GM10266 (cell line): ENCODE measurements around the gene DYNC2H1.

ENCODE experiments used
- DNase-seq: peaks from one replicate; pipeline ENCODE4 v3.0.0; 2012; ENCODE audit errors: extremely low spot score
- TF ChIP-seq, protein P1 (sequence below): IDR thresholded peaks from 2 replicates; pipeline ENCODE4 v1.5.1; 2012; ENCODE audit warnings: mild to moderate bottlenecking, low read depth; ENCODE audit not compliant: control insufficient read depth, insufficient read depth; ENCODE audit errors: missing control alignments

DYNC2H1 gene

DNA sequence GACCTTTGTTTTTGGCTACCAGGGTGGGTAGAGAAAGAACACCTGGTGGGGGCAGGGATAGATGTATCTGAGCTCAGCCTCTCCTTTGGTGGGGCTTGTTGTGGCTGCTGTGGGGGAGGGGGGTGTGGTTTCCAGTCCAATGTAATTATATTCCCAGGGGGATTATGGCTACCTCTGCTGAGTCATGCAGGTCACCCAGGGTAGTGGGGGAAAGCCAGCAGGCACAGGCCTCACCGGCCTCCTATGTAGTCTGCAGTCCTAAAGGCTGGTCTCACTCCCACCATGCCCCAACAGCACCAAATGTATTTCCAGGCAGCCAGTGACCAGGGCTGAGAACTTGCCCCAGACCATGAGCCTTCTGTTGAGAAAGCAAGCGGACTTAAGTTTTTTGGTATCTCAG is 119.6 kb downstream of the DYNC2H1 start:
- TF ChIP-seq, protein P1, sequence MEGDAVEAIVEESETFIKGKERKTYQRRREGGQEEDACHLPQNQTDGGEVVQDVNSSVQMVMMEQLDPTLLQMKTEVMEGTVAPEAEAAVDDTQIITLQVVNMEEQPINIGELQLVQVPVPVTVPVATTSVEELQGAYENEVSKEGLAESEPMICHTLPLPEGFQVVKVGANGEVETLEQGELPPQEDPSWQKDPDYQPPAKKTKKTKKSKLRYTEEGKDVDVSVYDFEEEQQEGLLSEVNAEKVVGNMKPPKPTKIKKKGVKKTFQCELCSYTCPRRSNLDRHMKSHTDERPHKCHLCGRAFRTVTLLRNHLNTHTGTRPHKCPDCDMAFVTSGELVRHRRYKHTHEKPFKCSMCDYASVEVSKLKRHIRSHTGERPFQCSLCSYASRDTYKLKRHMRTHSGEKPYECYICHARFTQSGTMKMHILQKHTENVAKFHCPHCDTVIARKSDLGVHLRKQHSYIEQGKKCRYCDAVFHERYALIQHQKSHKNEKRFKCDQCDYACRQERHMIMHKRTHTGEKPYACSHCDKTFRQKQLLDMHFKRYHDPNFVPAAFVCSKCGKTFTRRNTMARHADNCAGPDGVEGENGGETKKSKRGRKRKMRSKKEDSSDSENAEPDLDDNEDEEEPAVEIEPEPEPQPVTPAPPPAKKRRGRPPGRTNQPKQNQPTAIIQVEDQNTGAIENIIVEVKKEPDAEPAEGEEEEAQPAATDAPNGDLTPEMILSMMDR, result no peak
- DNase-seq, result no peak

DNA sequence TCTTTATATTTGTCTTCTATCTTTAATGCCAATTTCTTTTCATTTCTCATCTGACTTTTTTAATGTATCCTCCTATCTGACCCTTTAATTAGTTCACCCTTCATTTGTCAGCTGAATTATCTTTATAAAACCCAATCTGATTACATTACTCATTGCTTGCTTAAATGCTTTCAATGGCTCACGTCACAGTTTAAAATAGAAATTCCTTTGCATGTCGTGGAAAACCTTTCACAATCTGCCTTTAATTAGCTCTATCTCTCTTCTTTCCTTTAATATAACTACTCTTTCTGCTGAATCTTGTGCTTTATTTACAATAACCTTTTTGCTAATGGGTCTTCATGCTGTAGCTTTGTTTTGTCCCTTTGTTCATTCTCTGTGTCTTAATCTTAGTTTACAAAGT is 125.7 kb downstream of the DYNC2H1 start:
- TF ChIP-seq, protein P1, result no peak

DNA sequence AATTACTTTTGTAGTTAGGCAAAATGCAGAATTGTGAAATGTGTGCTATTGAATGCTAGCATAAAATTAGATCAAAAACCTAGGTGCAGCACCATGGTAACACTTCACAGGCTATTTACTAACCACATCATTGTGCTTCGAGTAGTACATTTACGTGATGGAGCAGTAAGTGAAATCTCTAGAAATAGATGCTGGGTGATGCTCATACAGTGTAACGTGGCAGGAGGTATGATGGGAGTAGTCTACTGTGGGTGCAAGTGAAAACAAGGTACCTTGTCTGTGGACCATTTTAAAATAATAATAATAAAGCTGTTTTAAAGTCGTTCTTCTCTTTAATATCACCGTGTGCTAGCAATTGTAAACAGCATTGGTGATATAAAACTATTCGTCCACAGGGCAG is 132.3 kb downstream of the DYNC2H1 start:
- TF ChIP-seq, protein P1, result no peak
- no peak for DNase-seq

More for the DNA sequence above, 125.7 kb downstream of the DYNC2H1 start:
- no peak for DNase-seq

DNA sequence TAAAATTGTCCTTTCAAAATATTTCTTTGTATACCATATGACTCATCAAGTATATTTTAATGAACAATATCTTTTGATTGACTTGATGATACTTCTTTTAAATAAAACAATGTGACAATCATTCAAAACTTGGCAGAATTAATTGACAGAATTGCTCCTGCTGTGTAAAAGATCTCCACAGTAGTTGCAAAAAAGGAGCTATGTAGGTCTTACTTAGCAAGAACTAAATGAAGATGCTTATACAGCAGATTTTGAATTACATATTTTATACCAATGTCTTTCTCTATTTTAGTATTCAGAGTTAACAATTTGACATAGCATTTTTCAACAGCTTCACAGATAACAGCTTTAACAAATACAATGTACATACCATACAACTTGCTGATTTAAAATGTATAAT is 144.9 kb downstream of the DYNC2H1 start:
- TF ChIP-seq, protein P1, result no peak

DNA sequence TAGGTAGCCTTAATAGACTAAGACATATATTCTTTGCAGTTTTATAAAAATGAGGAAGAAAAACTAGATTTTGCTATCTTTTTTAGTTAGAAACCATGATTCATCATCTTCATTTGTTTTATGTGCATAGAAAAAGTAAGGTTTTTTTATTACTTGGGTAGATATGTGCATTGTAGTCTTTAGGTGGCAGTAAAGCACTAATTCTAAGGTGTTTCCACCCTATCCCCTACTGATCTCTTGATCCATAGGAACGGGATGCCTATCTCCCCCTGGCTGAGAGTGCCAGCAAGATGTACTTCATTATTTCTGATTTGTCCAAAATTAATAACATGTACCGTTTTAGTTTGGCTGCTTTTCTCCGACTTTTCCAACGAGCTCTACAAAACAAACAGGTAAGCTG is 148.1 kb downstream of the DYNC2H1 start:
- TF ChIP-seq, protein P1, result no peak
- DNase-seq, result no peak

More for the DNA sequence above, 144.9 kb downstream of the DYNC2H1 start:
- no peak for DNase-seq

DNA sequence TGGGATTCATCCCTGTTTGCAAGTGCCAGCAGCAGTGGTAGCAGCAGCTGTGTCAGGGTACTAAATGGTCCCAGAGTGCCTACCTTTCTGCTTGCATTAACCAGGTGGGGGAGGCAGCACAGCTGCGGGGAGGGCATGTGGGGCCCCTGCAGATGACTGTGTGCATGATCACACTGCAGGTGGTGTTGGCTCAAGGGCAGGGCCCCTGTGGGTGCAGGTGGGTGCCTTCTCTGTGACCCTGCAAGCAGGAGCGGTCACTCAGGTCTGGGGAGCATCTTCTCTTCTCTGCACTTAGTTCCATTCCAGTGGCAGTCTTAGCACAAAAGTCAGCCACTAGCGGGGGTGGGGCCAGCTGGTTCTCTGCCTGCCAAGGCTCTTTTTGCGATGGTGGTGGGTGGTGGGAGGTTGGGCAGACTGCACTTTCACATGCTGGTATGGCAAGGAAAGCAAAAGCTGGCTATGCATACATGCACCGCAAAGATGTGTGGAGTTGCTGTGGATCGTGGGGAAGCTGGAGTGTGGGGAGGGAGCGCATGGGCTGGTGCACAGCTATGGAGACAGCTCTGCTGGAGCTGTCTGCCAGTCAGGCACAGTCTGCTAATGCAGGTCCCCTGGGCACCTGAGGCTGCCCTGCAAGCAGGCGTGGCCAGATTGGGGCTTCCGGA is 157.1 kb downstream of the DYNC2H1 start:
- TF ChIP-seq, protein P1, result no peak
- no peak for DNase-seq

DNA sequence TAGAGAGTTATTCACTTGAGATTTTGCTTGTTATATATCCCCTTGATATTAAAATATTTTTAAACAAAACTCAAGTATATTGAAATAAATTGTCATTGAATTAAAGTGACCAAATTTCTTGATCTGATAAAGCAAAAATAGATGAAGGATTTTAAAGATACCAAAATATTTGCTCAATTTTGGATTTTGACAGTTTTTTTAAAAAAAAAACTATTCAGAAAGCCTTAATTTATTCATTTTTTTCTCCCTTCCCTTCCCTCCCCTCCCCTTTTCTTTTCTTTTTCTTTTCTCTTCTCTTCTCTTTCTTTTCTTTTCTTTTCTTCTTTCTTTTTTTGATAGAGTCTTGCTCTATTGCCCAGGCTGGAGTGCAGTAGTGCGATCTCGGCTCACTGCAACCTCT is 163.7 kb downstream of the DYNC2H1 start:
- TF ChIP-seq, protein P1, result no peak
- DNase-seq, result no peak
